ENCODE measurements around the gene LTB4R.

Gene LTB4R

GRCh38 chr14:24263848-24264247, 47.5 kb upstream of the LTB4R start:
- H4K20me1 ChIP-seq (ENCODE audit: insufficient read depth, low read length) = no peaks in the 10 kb centered on the region
- no peaks in the 10 kb centered on the region for H3K9me3 ChIP-seq (ENCODE audit: insufficient read depth, low read length)
- peaks cover 2% of the 10 kb centered on the region for H3K36me3 ChIP-seq (replicated peaks; ENCODE audit: low read depth, low read length)
- no peak overlapping the region for H3K27ac ChIP-seq (ENCODE audit: low read length)
- H3K4me1 ChIP-seq (ENCODE audit: low read length) = no peaks in the 10 kb centered on the region
- no peak overlapping the region for H2AFZ ChIP-seq (ENCODE audit: low read depth, low read length)
- TF ChIP-seq EZH2phosphoT487 (IDR thresholded peaks at IDR 0.05; ENCODE audit: low read depth) (no peak), CTCF (IDR thresholded peaks at IDR 0.05; ENCODE audit: low read depth, low read length) (no peak)
- H3K79me2 ChIP-seq (ENCODE audit: low read length) = no peaks in the 10 kb centered on the region
- H3K27me3 ChIP-seq (ENCODE audit: low read depth, low read length) = no peaks in the 10 kb centered on the region
- H3K4me2 ChIP-seq (ENCODE audit: low read length) = no peak overlapping the region
- H3K4me3 ChIP-seq (ENCODE audit: low read length) = no peak overlapping the region
- H3K9ac ChIP-seq (ENCODE audit: low read length) = no peak overlapping the region

DNA sequence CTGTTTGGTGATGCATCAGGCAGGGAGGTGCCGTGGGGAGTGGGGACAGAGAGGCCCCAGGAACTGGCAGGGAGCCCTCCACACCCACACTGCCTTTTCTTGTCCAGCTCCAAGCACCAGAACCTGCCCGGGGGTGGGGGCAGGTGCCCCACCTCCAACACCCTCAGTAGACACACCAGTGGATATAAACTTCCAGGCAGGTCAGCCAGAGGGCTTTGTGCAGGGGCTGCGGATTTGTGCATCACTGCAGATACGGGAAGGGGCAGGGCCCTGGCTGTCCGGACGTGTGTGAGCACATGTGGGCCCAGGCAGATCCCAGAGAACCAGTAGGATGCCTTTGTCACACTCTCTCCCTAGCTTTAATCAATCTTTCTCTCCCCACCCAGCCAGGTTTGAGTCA, 47.0 kb upstream of the LTB4R start:
- H3K9ac ChIP-seq (ENCODE audit: low read length) = no peak overlapping the region
- no peak overlapping the region for H3K4me2 ChIP-seq (ENCODE audit: low read length)
- TF ChIP-seq EZH2phosphoT487 (IDR thresholded peaks at IDR 0.05; ENCODE audit: low read depth) (no peak), CTCF (IDR thresholded peaks at IDR 0.05; ENCODE audit: low read depth, low read length) (no peak)
- H3K9me3 ChIP-seq (ENCODE audit: insufficient read depth, low read length) = no peaks in the 10 kb centered on the region
- H4K20me1 ChIP-seq (ENCODE audit: insufficient read depth, low read length) = no peaks in the 10 kb centered on the region
- no peak overlapping the region for H2AFZ ChIP-seq (ENCODE audit: low read depth, low read length)
- no peak overlapping the region for H3K4me3 ChIP-seq (ENCODE audit: low read length)
- H3K36me3 ChIP-seq (replicated peaks; ENCODE audit: low read depth, low read length) = peaks cover 2% of the 10 kb centered on the region
- H3K4me1 ChIP-seq (ENCODE audit: low read length) = no peaks in the 10 kb centered on the region
- H3K27ac ChIP-seq (ENCODE audit: low read length) = no peak overlapping the region
- H3K79me2 ChIP-seq (ENCODE audit: low read length) = no peaks in the 10 kb centered on the region
- H3K27me3 ChIP-seq (ENCODE audit: low read depth, low read length) = no peaks in the 10 kb centered on the region

GRCh38 chr14:24266344-24267244, 44.7 kb upstream of the LTB4R start:
- H3K4me1 ChIP-seq (ENCODE audit: low read length) = peaks cover 5% of the 10 kb centered on the region
- no peaks in the 10 kb centered on the region for H3K9me3 ChIP-seq (ENCODE audit: insufficient read depth, low read length)
- H3K27me3 ChIP-seq (ENCODE audit: low read depth, low read length) = no peaks in the 10 kb centered on the region
- no peak overlapping the region for H3K4me2 ChIP-seq (ENCODE audit: low read length)
- peaks cover 2% of the 10 kb centered on the region for H3K36me3 ChIP-seq (replicated peaks; ENCODE audit: low read depth, low read length)
- H3K9ac ChIP-seq (ENCODE audit: low read length) = no peak overlapping the region
- no peak overlapping the region for H3K4me3 ChIP-seq (ENCODE audit: low read length)
- TF ChIP-seq EZH2phosphoT487 (IDR thresholded peaks at IDR 0.05; ENCODE audit: low read depth) (no peak), CTCF (IDR thresholded peaks at IDR 0.05; ENCODE audit: low read depth, low read length) (no peak)
- H3K27ac ChIP-seq (ENCODE audit: low read length) = no peak overlapping the region
- H2AFZ ChIP-seq (ENCODE audit: low read depth, low read length) = no peak overlapping the region
- H3K79me2 ChIP-seq (ENCODE audit: low read length) = no peaks in the 10 kb centered on the region
- no peaks in the 10 kb centered on the region for H4K20me1 ChIP-seq (ENCODE audit: insufficient read depth, low read length)

GRCh38 chr14:24267516-24267915, 43.8 kb upstream of the LTB4R start:
- Histone ChIP-seq H3K27ac (ENCODE audit: low read length) (no peak overlapping the region), H3K36me3 (replicated peaks; ENCODE audit: low read depth, low read length) (peaks cover 2% of the 10 kb centered on the region)
- no peak for TF ChIP-seq CTCF (IDR thresholded peaks at IDR 0.05; ENCODE audit: low read depth, low read length)
- no peak for TF ChIP-seq EZH2phosphoT487 (IDR thresholded peaks at IDR 0.05; ENCODE audit: low read depth)

More at GRCh38 chr14:24267516-24267915, 43.8 kb upstream of the LTB4R start:
- Histone ChIP-seq H3K4me1 (ENCODE audit: low read length) (peaks cover 14% of the 10 kb centered on the region), H3K4me3 (ENCODE audit: low read length) (no peak overlapping the region), H3K79me2 (ENCODE audit: low read length) (no peaks in the 10 kb centered on the region), H4K20me1 (ENCODE audit: insufficient read depth, low read length) (no peaks in the 10 kb centered on the region), H3K27me3 (ENCODE audit: low read depth, low read length) (no peaks in the 10 kb centered on the region), H2AFZ (ENCODE audit: low read depth, low read length) (no peak overlapping the region), H3K4me2 (ENCODE audit: low read length) (no peak overlapping the region), H3K9ac (ENCODE audit: low read length) (no peak overlapping the region), H3K9me3 (ENCODE audit: insufficient read depth, low read length) (no peaks in the 10 kb centered on the region)

Data from OCI-LY3 (cell line).